ENCODE measurements around the gene FBLN5.

The FBLN5 gene, protein sequence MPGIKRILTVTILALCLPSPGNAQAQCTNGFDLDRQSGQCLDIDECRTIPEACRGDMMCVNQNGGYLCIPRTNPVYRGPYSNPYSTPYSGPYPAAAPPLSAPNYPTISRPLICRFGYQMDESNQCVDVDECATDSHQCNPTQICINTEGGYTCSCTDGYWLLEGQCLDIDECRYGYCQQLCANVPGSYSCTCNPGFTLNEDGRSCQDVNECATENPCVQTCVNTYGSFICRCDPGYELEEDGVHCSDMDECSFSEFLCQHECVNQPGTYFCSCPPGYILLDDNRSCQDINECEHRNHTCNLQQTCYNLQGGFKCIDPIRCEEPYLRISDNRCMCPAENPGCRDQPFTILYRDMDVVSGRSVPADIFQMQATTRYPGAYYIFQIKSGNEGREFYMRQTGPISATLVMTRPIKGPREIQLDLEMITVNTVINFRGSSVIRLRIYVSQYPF

GRCh38 chr14:91947475-91948184, at the start of gene FBLN5:
Gene FBLN5 (minus strand): TSS chr14:91947694. CDS start chr14:91947229, 465 bp downstream.
- no peak for DNase-seq

GRCh38 chr14:91996948-91997371, 49.5 kb upstream of the FBLN5 start:
- DNase-seq: no peak

DNA sequence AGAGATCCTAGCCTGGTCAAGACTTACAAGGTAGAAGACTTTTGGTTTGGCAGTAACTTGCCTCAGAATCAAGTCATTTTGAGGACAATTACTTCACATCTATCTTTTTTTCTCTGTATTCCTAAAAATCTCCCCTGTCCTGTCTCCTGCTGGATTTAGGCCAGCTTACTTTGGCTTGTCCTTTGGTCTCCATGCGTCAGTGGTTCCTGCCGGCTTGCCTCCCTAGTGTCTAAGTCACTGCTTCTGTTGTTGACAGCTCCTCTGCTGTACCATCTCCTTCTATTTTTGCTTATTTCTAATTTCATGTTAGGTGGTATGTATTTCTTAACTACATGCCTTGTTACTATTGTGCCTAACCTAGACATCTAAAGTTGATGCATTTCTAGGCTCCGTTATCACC, 39.7 kb upstream of the FBLN5 start:
- no peak for DNase-seq

- no peak for DNase-seq
These were observed 38.2 kb upstream of the FBLN5 start for GRCh38 chr14:91985521-91986255.

- no peak for DNase-seq
These were observed 37.5 kb upstream of the FBLN5 start for GRCh38 chr14:91985008-91985407.

GRCh38 chr14:91983588-91983987, 36.1 kb upstream of the FBLN5 start:
- DNase-seq: no peak

- no peak for DNase-seq
These were observed 32.7 kb upstream of the FBLN5 start for GRCh38 chr14:91980157-91980556.

- no peak for DNase-seq
These were observed 30.4 kb upstream of the FBLN5 start for GRCh38 chr14:91977884-91978283.

GRCh38 chr14:91975763-91976162, 28.3 kb upstream of the FBLN5 start:
- DNase-seq: no peak

GRCh38 chr14:91971188-91971778, 23.8 kb upstream of the FBLN5 start:
- no peak for DNase-seq

DNA sequence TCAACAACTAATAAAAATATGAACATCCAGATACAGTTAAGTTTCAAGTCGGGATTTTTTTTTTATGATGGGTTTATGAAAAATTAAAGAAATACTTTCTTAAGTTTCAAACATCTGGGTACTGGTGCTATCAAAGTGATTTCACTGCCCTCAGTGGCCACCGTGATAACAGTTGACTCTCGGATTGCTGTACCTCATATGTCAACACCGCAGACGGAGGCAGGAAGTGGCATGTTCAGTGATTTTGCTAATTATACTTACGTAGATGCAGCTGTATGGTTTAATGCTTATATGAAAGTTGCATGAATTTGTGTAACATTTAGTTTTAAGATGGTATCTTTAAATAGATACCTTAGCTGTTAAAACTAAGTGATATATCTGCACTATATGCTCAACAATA, 20.8 kb upstream of the FBLN5 start:
- DNase-seq: no peak

DNA sequence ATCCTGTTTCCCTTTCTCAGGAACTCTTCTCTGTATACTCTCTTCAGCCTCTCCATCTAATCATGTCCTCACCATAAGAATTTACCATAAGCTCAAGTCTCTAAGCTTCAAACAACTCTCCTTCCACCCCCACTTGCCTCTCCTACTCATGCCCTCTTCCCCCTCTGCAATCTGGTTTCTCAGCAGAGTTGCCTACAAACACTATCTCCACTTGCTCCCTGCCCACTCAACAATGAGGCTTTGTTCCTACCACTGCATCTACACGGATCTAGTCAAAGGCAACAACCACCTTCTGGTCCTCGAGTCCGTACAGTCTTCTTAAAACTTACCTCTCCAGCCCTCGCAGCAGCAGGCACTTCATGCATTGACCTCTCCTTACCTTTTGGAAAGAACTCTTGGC, 17.2 kb upstream of the FBLN5 start:
- no peak for DNase-seq

- DNase-seq: no peak
These were observed 16.5 kb upstream of the FBLN5 start for GRCh38 chr14:91964011-91964410.

DNA sequence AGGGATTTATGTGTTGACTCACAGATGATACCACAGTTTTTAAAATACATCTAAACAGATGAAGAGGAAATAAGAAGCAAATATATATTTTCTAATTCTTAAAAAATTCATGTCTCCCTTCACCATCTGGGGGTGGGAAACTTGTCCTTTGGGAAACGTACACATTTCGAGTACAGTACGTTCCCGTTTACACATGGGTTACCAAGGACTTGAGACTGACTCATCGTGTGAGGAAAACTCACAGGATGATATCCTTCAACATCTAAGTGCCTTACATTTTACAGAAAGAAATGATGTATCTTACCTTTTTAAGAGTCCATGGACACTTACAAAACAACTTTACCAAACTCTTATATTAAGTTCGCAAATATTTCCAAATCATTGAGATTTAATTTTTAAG, 16.0 kb upstream of the FBLN5 start:
- no peak for DNase-seq

DNA sequence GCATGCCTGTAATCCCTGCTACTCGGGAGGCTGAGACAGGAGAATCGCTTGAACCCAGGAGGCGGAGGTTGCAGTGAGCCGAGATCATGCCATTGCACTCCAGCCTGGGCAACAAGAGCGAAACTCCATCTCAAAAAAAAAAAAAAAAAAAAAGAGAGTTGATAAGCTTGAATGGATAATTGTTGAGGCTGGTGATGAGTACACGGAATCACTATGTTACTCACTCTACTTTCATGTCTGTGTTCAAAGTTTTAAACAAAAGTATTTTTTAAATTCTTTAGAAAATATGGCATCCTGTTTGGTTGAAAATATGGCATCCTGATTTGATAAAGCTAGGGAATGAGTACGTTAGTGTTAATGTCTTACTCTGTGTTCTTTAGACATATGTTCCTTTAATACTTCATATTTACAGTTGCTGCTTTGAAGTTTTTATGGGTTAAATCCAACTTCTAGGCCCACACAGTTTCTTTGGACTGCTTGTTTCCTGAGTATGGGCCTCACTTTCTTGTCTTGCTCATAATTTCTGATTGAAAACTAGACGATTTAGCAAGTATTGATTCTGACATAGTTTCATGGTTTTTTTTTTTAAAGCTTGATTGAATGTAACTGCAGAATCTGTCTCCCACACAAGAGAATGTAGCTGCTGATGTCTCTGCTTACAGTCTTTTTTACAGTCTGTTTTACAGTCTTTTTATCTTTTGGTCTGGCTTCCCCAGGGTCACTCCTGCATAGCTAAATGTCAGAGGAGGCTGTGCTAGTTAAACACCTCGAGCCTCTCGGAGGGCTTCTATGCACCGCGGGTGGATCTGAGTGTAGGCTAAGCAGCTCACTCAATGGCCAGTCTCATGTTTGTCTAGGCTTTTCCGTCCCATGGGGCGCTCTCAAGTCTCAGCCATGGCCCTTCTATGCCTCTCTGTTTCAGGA, 14.1 kb upstream of the FBLN5 start:
- no peak for DNase-seq

- DNase-seq: no peak
These were observed 10.4 kb upstream of the FBLN5 start for GRCh38 chr14:91957876-91958313.

DNA sequence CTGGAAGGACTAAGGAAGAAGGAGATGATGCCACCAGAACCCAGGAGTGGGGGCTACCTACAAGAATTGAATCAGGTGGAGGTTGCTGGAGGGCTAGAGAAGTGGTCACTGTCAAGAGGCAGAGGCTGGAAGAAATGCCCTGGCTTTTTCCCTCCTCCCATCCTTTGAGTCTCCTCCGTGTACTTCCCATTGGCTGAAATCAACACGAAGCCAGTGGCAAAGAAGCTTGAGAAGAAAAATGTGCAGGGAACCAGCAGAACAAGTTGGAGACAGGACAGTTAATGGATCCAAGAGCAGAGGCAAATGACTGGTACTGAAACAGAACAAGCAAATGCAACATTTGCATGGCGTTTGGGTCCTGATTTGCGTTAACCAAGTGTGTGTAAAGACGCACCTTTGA, 9.1 kb upstream of the FBLN5 start:
- no peak for DNase-seq

GRCh38 chr14:91955168-91955567, 7.7 kb upstream of the FBLN5 start:
- no peak for DNase-seq

DNA sequence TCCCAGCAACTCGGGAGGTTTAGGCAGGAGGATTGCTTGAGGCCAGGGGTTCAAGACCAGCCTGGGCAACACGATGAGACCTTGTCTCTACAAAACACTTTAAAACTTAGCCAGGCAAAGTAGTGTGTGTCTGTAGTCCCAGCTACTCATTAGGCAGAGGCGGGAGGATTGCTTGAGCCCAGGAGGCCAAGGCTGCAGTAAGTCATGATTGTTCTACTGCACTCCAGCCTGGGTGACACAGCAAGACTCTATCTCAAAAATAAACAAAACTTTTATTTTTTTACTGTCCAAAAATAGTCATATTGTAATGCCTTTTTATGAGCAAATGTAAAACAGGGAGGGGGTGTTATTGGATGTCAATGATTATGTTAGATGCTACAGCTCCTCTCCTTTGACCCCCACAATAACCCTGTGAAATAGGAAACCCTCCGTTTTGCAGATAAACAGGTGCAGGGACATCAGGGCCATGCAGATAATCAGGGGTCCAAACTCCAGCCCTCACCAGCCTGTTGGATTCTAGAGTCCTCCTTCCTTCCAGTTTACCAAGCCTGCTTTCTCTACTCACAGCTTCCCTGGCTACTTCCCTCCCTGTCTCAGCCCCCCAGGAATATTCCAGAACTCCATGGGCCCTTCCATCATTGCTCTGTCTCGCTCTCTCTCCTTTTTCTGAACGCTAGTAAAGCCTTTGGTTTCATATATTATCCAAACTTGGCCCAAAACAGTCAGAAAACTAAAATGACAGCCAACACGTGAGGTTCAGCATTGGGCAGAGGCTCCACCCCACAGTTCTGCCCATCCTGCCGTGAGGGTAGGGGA, 5.9 kb upstream of the FBLN5 start:
- DNase-seq: no peak

- DNase-seq: no peak
These were observed 646 bp downstream of the FBLN5 start for GRCh38 chr14:91946622-91947474.

Data from cerebellar nuclear complex (tissue), 1 donor.